ENCODE data around the gene ANKH.

The ANKH gene

GRCh38 chr5:14734396-14734795, 137.2 kb downstream of the ANKH start:
- DNase-seq (ENCODE audit: low spot score) = no peak

- no peak for DNase-seq (ENCODE audit: low spot score)
Measured at GRCh38 chr5:14733661-14734060, 137.9 kb downstream of the ANKH start.

- no peak for DNase-seq (ENCODE audit: low spot score)
Measured at GRCh38 chr5:14732991-14733390, 138.6 kb downstream of the ANKH start.

- no peak for DNase-seq (ENCODE audit: low spot score)
Measured at GRCh38 chr5:14730881-14731280, 140.7 kb downstream of the ANKH start.

- DNase-seq (ENCODE audit: low spot score) = no peak
Measured at GRCh38 chr5:14730466-14730865, 141.1 kb downstream of the ANKH start.

- DNase-seq (ENCODE audit: low spot score) = no peak
Measured at GRCh38 chr5:14729448-14730385, 141.9 kb downstream of the ANKH start.

- peak; percentile 82 for DNase-seq (ENCODE audit: low spot score)
Measured at GRCh38 chr5:14728459-14728938, 143.1 kb downstream of the ANKH start.

- DNase-seq (ENCODE audit: low spot score) = no peak
Measured at GRCh38 chr5:14727928-14728458, 143.6 kb downstream of the ANKH start.

- DNase-seq (ENCODE audit: low spot score) = peak; percentile 54
Measured at GRCh38 chr5:14727428-14727865, 144.1 kb downstream of the ANKH start.

GRCh38 chr5:14726066-14726838, 145.3 kb downstream of the ANKH start:
- DNase-seq (ENCODE audit: low spot score) = no peak

GRCh38 chr5:14724633-14725032, 146.9 kb downstream of the ANKH start:
- no peak for DNase-seq (ENCODE audit: low spot score)

GRCh38 chr5:14723701-14724132, 147.9 kb downstream of the ANKH start:
- DNase-seq (ENCODE audit: low spot score) = no peak

GRCh38 chr5:14722923-14723322, 148.7 kb downstream of the ANKH start:
- no peak for DNase-seq (ENCODE audit: low spot score)

GRCh38 chr5:14721990-14722656, 149.5 kb downstream of the ANKH start:
- DNase-seq (ENCODE audit: low spot score) = peak; percentile 32

GRCh38 chr5:14720236-14720923, 151.2 kb downstream of the ANKH start:
- no peak for DNase-seq (ENCODE audit: low spot score)

GRCh38 chr5:14718778-14719177, 152.8 kb downstream of the ANKH start:
- no peak for DNase-seq (ENCODE audit: low spot score)

GRCh38 chr5:14716755-14717752, 154.5 kb downstream of the ANKH start:
- no peak for DNase-seq (ENCODE audit: low spot score)

GRCh38 chr5:14715481-14715880, 156.1 kb downstream of the ANKH start:
- DNase-seq (ENCODE audit: low spot score) = no peak

- DNase-seq (ENCODE audit: low spot score) = no peak
Measured at GRCh38 chr5:14714706-14715105, 156.9 kb downstream of the ANKH start.

Measured in HuH-7 (cell line).